H1 (cell line): ENCODE results near the gene ADGRD2. TPM values are rescaled to one million over a fixed set of nuclear protein-coding genes. Genes with fewer than 3 reads are reported as not detected.

Experiments
- CTCF ChIA-PET: fragments of 300-600 bp; sonication (Branson Sonifier 250); formaldehyde crosslinking; loops from one replicate; lab custom pipeline; 2021; ENCODE audit not compliant: partially characterized antibody; lab: Charles Lee
- POLR2A ChIA-PET: fragments of 300-600 bp; sonication (Branson Sonifier 250); formaldehyde crosslinking; loops from one replicate; lab custom pipeline; 2021; ENCODE audit warnings: inconsistent platforms; ENCODE audit not compliant: partially characterized antibody; lab: Charles Lee
- DNase-seq, 2 experiments: peaks; one replicate each; pipeline versions ENCODE4 v3.0.0 to v3.0.0-alpha.2; 2010 to 2022; ENCODE audit warnings: low spot score in 2 of 2, low read depth in 1 of 2, mixed read lengths in 1 of 2
- FAIRE-seq: peaks from 2 replicates; lab custom pipeline; 2011; peaks lifted over from hg19 to GRCh38; lab: Jason Lieb, UNC
- H2AFZ ChIP-seq: 2 replicates; pipeline ENCODE4 v1.8.1; 2012; ENCODE audit warnings: low read length, inconsistent platforms
- H2AK5ac ChIP-seq: 2 replicates; pipeline ENCODE4 v1.6.1; 2013; ENCODE audit warnings: low read depth, low read length
- H2BK120ac ChIP-seq: replicated peaks from 2 replicates; pipeline ENCODE3; 2013; ENCODE audit warnings: low read depth, low read length, inconsistent platforms
- H2BK12ac ChIP-seq: 2 replicates; pipeline ENCODE4 v1.6.1; 2013; ENCODE audit warnings: low read depth, low read length
- H2BK15ac ChIP-seq: 2 replicates; pipeline ENCODE4 v1.6.1; 2013; ENCODE audit warnings: low read length
- H2BK20ac ChIP-seq: 2 replicates; pipeline ENCODE4 v1.6.1; 2013; ENCODE audit warnings: low read length
- H2BK5ac ChIP-seq: 2 replicates; pipeline ENCODE4 v1.6.1; 2013; ENCODE audit warnings: low read depth, low read length
- H3K14ac ChIP-seq: 2 replicates; pipeline ENCODE4 v1.6.1; 2013; ENCODE audit warnings: inconsistent platforms; ENCODE audit not compliant: insufficient read length
- H3K18ac ChIP-seq: 2 replicates; pipeline ENCODE4 v1.6.1; 2013; ENCODE audit warnings: low read length; ENCODE audit errors: extremely low read depth
- H3K23ac ChIP-seq: 2 replicates; pipeline ENCODE4 v1.6.1; 2013; ENCODE audit warnings: inconsistent platforms; ENCODE audit not compliant: insufficient read length
- H3K23me2 ChIP-seq: 2 replicates; pipeline ENCODE4 v1.6.1; 2013; ENCODE audit warnings: low read depth, low read length
- H3K27ac ChIP-seq: 2 replicates; pipeline ENCODE4 v1.6.1; 2011; ENCODE audit warnings: low read depth, low read length, inconsistent platforms
- H3K27me3 ChIP-seq, 4 experiments: replicated peaks in 1 of 4; 1 replicate in 1 of 4; 2 replicates in 3 of 4; pipeline versions ENCODE4 v1.6.1 to v1.8.1; 2011 to 2013; ENCODE audit warnings: low read length in 3 of 4, mild to moderate bottlenecking in 3 of 4, inconsistent platforms in 2 of 4, mixed read lengths in 2 of 4, moderate library complexity in 1 of 4; ENCODE audit not compliant: control insufficient read depth in 3 of 4, insufficient read depth in 3 of 4; ENCODE audit errors: extremely low read depth in 1 of 4
- H3K36me3 ChIP-seq, 4 experiments: 2 replicates each; pipeline versions ENCODE4 v1.6.1 to v1.8.1; 2011 to 2013; ENCODE audit warnings: mild to moderate bottlenecking in 4 of 4, low read length in 3 of 4, moderate library complexity in 2 of 4, control low read depth in 1 of 4, inconsistent platforms in 1 of 4; ENCODE audit not compliant: insufficient read depth in 4 of 4, control insufficient read depth in 2 of 4
- H3K4ac ChIP-seq: replicated peaks from 2 replicates; pipeline ENCODE3; 2013; ENCODE audit warnings: low read length, low read depth, mixed read lengths, inconsistent platforms; ENCODE audit not compliant: insufficient read length
- H3K4me1 ChIP-seq, 4 experiments: replicated peaks in 1 of 4; 1 replicate in 1 of 4; 2 replicates in 3 of 4; pipeline versions ENCODE4 v1.6.1 to v1.8.1; 2011 to 2013; ENCODE audit warnings: low read length in 3 of 4, inconsistent platforms in 2 of 4, mixed read lengths in 1 of 4; ENCODE audit not compliant: insufficient read depth in 4 of 4, control insufficient read depth in 3 of 4
- H3K4me2 ChIP-seq, 2 experiments: 2 replicates each; pipeline versions ENCODE4 v1.6.1 to v1.8.1; 2011 to 2013; ENCODE audit warnings: low read depth in 2 of 2, low read length in 2 of 2, control low read depth in 1 of 2, inconsistent platforms in 1 of 2, mild to moderate bottlenecking in 1 of 2; ENCODE audit not compliant: insufficient read depth in 1 of 2
- H3K4me3 ChIP-seq, 4 experiments: fragments of 200-600, 300-600 bp in 1 of 4; sonication (generic), shearing (Covaris generic), sonication (Bioruptor Twin) in 1 of 4; 2 replicates each; pipeline versions ENCODE4 v1.5.1 to v1.8.1; 2011 to 2016; ENCODE audit warnings: low read length in 4 of 4, low read depth in 3 of 4, control low read depth in 2 of 4, inconsistent platforms in 2 of 4, mild to moderate bottlenecking in 2 of 4, mixed read lengths in 1 of 4, moderate library complexity in 1 of 4; ENCODE audit not compliant: insufficient read depth in 2 of 4; ENCODE audit errors: extremely low read depth in 1 of 4
- H3K56ac ChIP-seq: replicated peaks from 2 replicates; pipeline ENCODE3; 2013; ENCODE audit warnings: low read depth, mild to moderate bottlenecking, mixed read lengths, low read length, inconsistent platforms; ENCODE audit not compliant: insufficient read length
- H3K79me1 ChIP-seq: 2 replicates; pipeline ENCODE4 v1.6.1; 2013; ENCODE audit warnings: low read depth, low read length, control low read depth
- H3K79me2 ChIP-seq, 2 experiments: 2 replicates each; pipeline versions ENCODE4 v1.6.1 to v1.8.1; 2012 to 2013; ENCODE audit warnings: low read length in 2 of 2, mild to moderate bottlenecking in 2 of 2, inconsistent platforms in 1 of 2; ENCODE audit not compliant: insufficient read depth in 2 of 2, control insufficient read depth in 1 of 2
- H3K9ac ChIP-seq, 4 experiments: replicated peaks in 1 of 4; 1 replicate in 1 of 4; 2 replicates in 3 of 4; pipeline versions ENCODE4 v1.6.1 to v1.8.1; 2011 to 2013; ENCODE audit warnings: low read depth in 3 of 4, low read length in 3 of 4, control low read depth in 2 of 4, mild to moderate bottlenecking in 2 of 4, moderate library complexity in 2 of 4, inconsistent platforms in 1 of 4; ENCODE audit errors: extremely low read depth in 1 of 4
- H3K9me3 ChIP-seq, 2 experiments: 2 replicates each; pipeline versions ENCODE4 v1.6.1 to v1.8.1; 2012 to 2013; ENCODE audit warnings: mild to moderate bottlenecking in 2 of 2, moderate library complexity in 2 of 2, control low read depth in 1 of 2, inconsistent platforms in 1 of 2, low read depth in 1 of 2, low read length in 1 of 2, mixed read lengths in 1 of 2; ENCODE audit not compliant: insufficient read depth in 2 of 2
- H4K20me1 ChIP-seq, 2 experiments: replicated peaks in 1 of 2; 2 replicates each; pipeline versions ENCODE3 to v1.8.1; 2011 to 2013; ENCODE audit warnings: inconsistent platforms in 2 of 2, low read length in 2 of 2, mild to moderate bottlenecking in 1 of 2; ENCODE audit not compliant: insufficient read depth in 2 of 2, control insufficient read depth in 1 of 2
- H4K5ac ChIP-seq: 2 replicates; pipeline ENCODE4 v1.6.1; 2013; ENCODE audit warnings: low read length, low read depth, mixed read lengths, inconsistent platforms; ENCODE audit not compliant: insufficient read length
- H4K8ac ChIP-seq: 2 replicates; pipeline ENCODE4 v1.8.0; 2013; ENCODE audit warnings: mild to moderate bottlenecking, moderate library complexity, low read length, inconsistent platforms; ENCODE audit not compliant: insufficient read depth; ENCODE audit errors: extremely low read depth
- H4K91ac ChIP-seq: replicated peaks from 2 replicates; pipeline ENCODE3; 2013; ENCODE audit warnings: low read length, mixed read lengths, inconsistent platforms; ENCODE audit not compliant: insufficient read length
- CBX8 ChIP-seq: fragments of 300-800, 300-1000 bp; sonication (generic); IDR thresholded peaks from 2 replicates; pipeline ENCODE4 v1.7.1; 2016; ENCODE audit warnings: low read depth, low read length, borderline replicate concordance
- CREB1 ChIP-seq: IDR thresholded peaks from 2 replicates; pipeline ENCODE4 v1.6.1; 2012; ENCODE audit warnings: inconsistent platforms
- EGR1 ChIP-seq: IDR thresholded peaks from 2 replicates; pipeline ENCODE4 v1.6.1; 2011; ENCODE audit warnings: low read depth, low read length, borderline replicate concordance
- RFX5 ChIP-seq: IDR thresholded peaks from 2 replicates; pipeline ENCODE4 v1.6.1; 2011; ENCODE audit warnings: low read depth, low read length, improper control_type of control experiment, borderline replicate concordance
- SAP30 ChIP-seq: fragments of 300-600 bp; sonication (generic); IDR thresholded peaks from 2 replicates; pipeline ENCODE4 v1.7.1; 2012; ENCODE audit warnings: low read length, moderate library complexity, mild to moderate bottlenecking, inconsistent platforms; ENCODE audit not compliant: insufficient read depth, insufficient replicate concordance
- TEAD4 ChIP-seq: IDR thresholded peaks from 2 replicates; pipeline ENCODE4 v1.6.1; 2012; ENCODE audit warnings: low read depth, low read length, inconsistent platforms, mixed read lengths
- YY1 ChIP-seq: IDR thresholded peaks from 2 replicates; pipeline ENCODE4 v1.6.1; 2011; ENCODE audit warnings: low read depth, mild to moderate bottlenecking, low read length
- whole genome bisulfite sequencing, 2 experiments: shearing (Covaris generic) in 1 of 2; methylation state at CpG; one replicate each; pipeline versions ENCODE4 v1.1.6 to v1.1.7; 2013 to 2015; ENCODE audit warnings: low lambda C conversion rate in 2 of 2, mixed read lengths in 2 of 2, inconsistent platforms in 1 of 2, low coverage in 1 of 2, missing lambda C conversion rate in 1 of 2; ENCODE audit not compliant: insufficient replicate concordance in 2 of 2, insufficient coverage in 1 of 2, insufficient read length in 1 of 2; ENCODE audit errors: extremely low coverage in 1 of 2, missing lambda C conversion rate in 1 of 2; 5-methylcytosine and 5-hydroxymethylcytosine counted together
- polyA plus RNA-seq, 7 experiments: library from polyadenylated mRNA; depleted of rRNA in 3 of 7; stranded (reverse) in 5 of 7; unstranded in 2 of 7; fragments of >200 nt in 5 of 7; fragments of 200-250 nt in 2 of 7; gene quantifications; 1 replicate in 5 of 7; 2 replicates in 1 of 7; 4 replicates in 1 of 7; pipeline versions ENCODE4 v1.2.1 to v1.2.3, GENCODE V29; 2011 to 2013; ENCODE audit warnings: missing spikeins in 2 of 7, mixed read lengths in 2 of 7
- total RNA-seq: library from RNA; stranded (reverse); fragmentation: NEBNext Ultra II Directional; extraction: Animal tissue kit (Norgen Biotek cat#: 25700); gene quantifications from 2 replicates; pipeline ENCODE4 v1.2.1, GENCODE V29; 2021

Gene ADGRD2
- total and polyA plus RNA-seq, 2 of the 8 experiments (the other 6 are each of a cell fraction or from before 2014, with no cell fraction given), result 0.41 to 1.4 TPM

DNA sequence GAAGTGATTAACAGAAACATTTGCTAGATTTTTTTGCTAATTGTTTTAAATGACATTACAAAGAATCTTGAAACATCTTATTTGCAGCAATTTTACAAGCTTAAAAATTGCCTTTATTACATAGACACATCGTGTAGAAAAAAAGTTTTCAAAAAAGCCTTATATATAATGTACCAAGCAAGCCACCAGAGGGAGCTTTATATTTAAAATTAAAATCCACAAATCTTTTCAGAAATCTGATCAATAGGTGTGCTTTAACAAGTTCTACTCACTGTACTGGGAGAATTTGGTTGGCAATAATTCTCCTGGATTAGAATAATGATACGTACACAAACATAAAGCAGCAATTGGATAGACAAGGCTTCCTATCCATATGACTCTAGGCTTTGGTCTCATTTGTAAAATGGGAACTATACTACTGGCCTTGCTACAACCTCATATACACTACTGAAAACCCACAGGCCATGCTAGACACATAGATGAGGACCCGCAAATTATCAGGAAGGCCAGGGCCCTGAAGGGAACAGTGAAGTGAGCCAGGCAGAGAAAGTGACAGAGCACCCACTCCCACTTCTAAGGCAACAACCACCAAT is 39.8 kb upstream of the ADGRD2 start:
- Histone ChIP-seq H4K8ac (no peak overlapping the region), H2BK5ac (no peak overlapping the region), H3K79me2 (peaks cover 0 to 41% of the 10 kb centered on the region in 2 experiments; a peak in 3 of 4 replicates), H2AK5ac (no peak overlapping the region), H3K4me3 (no peak overlapping the region), H3K23me2 (peaks cover 2% of the 10 kb centered on the region; the same call in 1 of the 2 replicates), H2BK20ac (no peak overlapping the region), H4K5ac (no peak overlapping the region), H3K36me3 (peaks cover 16 to 69% (median 37%) of the 10 kb centered on the region in 4 experiments), H3K27me3 (no peaks in the 10 kb centered on the region), H4K91ac (no peak overlapping the region), H3K27ac (no peak overlapping the region), H4K20me1 (peaks cover 0 to 1% of the 10 kb centered on the region in 2 experiments), H3K4ac (no peak overlapping the region), H3K9me3 (no peaks in the 10 kb centered on the region), H3K23ac (no peak overlapping the region), H3K18ac (no peak overlapping the region), H3K14ac (no peak overlapping the region), H3K4me1 (peaks cover 0 to 2% (median 0%) of the 10 kb centered on the region in 4 experiments; a peak in 2 of 7 replicates), H3K56ac (no peak overlapping the region), H3K79me1 (no peaks in the 10 kb centered on the region; the same call in 1 of the 2 replicates), H2BK15ac (no peak overlapping the region), H3K9ac (no peak overlapping the region), H2AFZ (no peak overlapping the region), H3K4me2 (no peak overlapping the region), H2BK120ac (no peak overlapping the region), H2BK12ac (no peak overlapping the region)
- TF ChIP-seq YY1 (no peak), EGR1 (no peak), RFX5 (no peak), CREB1 (no peak), TEAD4 (no peak), CBX8 (no peak), SAP30 (no peak)
- ChIA-PET CTCF (interaction anchor here (0.6 to 19.9 kb wide), 14 partner anchors 9 to 1464 kb away, joined by 3 to 330 read pairs (median 3); no protein-coding TSS in a partner anchor), POLR2A (interaction anchor here (0.9 kb wide), 1 partner anchor 10 kb away, joined by 4 read pairs; no protein-coding TSS in a partner anchor)
- DNase-seq (no peak), FAIRE-seq (no peak)
- WGBS, 2 experiments, result 91% methylated on average over 3 of the region's 3 CpGs; no CpG with 5 or more reads in 1 of the 2 experiments
